HG03060 (cell line): Measurements from ENCODE around the gene PRDM5.

Experiments
- ATAC-seq: cut with Tn5 transposase; IDR thresholded peaks from one replicate; pipeline ENCODE4 v1.9.1; 2021; ENCODE audit warnings: low read depth, moderate number of reproducible peaks; ENCODE audit not compliant: unreplicated experiment

The PRDM5 gene

GRCh38 chr4:120922381-120923206 lies at the start of gene PRDM5:
Gene PRDM5, minus strand, starts transcription at chr4:120922726. Its CDS starts 118 bp downstream, at chr4:120922608.
- no peak for ATAC-seq

GRCh38 chr4:120971884-120972283 lies 49.4 kb upstream of the PRDM5 start:
- ATAC-seq = no peak

GRCh38 chr4:120965938-120966337 lies 43.4 kb upstream of the PRDM5 start:
- no peak for ATAC-seq

GRCh38 chr4:120964596-120964995 lies 42.1 kb upstream of the PRDM5 start:
- ATAC-seq = no peak

GRCh38 chr4:120963449-120963848 lies 40.9 kb upstream of the PRDM5 start:
- no peak for ATAC-seq

- ATAC-seq = no peak
These were observed 38.2 kb upstream of the PRDM5 start for GRCh38 chr4:120960656-120961267.

GRCh38 chr4:120948382-120948781 lies 25.9 kb upstream of the PRDM5 start:
- no peak for ATAC-seq

GRCh38 chr4:120942776-120943175 lies 20.2 kb upstream of the PRDM5 start:
- ATAC-seq = no peak

- ATAC-seq = no peak
These were observed 18.0 kb upstream of the PRDM5 start for GRCh38 chr4:120940547-120940946.

- ATAC-seq = no peak
These were observed 17.2 kb upstream of the PRDM5 start for GRCh38 chr4:120939693-120940092.

- ATAC-seq = no peak
These were observed 7.3 kb upstream of the PRDM5 start for GRCh38 chr4:120929847-120930246.

GRCh38 chr4:120927801-120928409 lies 5.4 kb upstream of the PRDM5 start:
- no peak for ATAC-seq

GRCh38 chr4:120926358-120927025 lies 4.0 kb upstream of the PRDM5 start:
- no peak for ATAC-seq

GRCh38 chr4:120924931-120925330 lies 2.4 kb upstream of the PRDM5 start:
- no peak for ATAC-seq

- ATAC-seq = no peak
These were observed 639 bp upstream of the PRDM5 start for GRCh38 chr4:120923207-120923522.

GRCh38 chr4:120921456-120922380 lies 808 bp downstream of the PRDM5 start:
- no peak for ATAC-seq

- ATAC-seq = no peak
These were observed 1.9 kb downstream of the PRDM5 start for GRCh38 chr4:120920666-120921065.

- no peak for ATAC-seq
These were observed 3.2 kb downstream of the PRDM5 start for GRCh38 chr4:120919358-120919757.

GRCh38 chr4:120918788-120919187 lies 3.7 kb downstream of the PRDM5 start:
- no peak for ATAC-seq

- ATAC-seq = no peak
These were observed 4.4 kb downstream of the PRDM5 start for GRCh38 chr4:120918092-120918491.
